GM21737 (cell line): ENCODE results near the gene PLPP6.

Experiments used
- ATAC-seq: cut with Tn5 transposase; IDR thresholded peaks from one replicate; pipeline ENCODE4 v1.9.1; 2021; ENCODE audit warnings: mild to moderate bottlenecking, moderate library complexity; ENCODE audit not compliant: unreplicated experiment

Gene PLPP6

DNA sequence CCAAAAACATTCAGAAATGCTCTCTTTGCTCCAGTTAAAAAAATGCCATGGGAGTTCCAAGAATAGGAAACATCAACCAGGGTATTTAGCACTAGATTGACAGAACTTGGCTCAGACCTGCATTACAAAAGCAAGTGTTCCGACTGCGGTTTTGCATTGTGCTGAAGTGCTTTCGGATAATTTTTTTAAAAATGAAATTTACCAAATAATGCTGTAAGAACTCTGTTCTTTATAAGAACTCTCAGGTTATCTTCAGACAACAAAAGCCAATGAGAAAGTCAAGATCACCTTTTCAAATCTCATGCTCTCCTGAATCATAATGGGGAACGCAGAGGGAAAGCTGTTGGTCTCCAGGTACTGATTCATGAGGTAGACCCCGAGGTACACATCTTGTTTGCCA is 483 bp upstream of the PLPP6 start:
- no peak for ATAC-seq

- ATAC-seq: no peak
Observed at GRCh38 chr9:4662989-4663792, 1.1 kb downstream of the PLPP6 start.

- no peak for ATAC-seq
Observed at GRCh38 chr9:4663956-4664355, 1.9 kb downstream of the PLPP6 start.

DNA sequence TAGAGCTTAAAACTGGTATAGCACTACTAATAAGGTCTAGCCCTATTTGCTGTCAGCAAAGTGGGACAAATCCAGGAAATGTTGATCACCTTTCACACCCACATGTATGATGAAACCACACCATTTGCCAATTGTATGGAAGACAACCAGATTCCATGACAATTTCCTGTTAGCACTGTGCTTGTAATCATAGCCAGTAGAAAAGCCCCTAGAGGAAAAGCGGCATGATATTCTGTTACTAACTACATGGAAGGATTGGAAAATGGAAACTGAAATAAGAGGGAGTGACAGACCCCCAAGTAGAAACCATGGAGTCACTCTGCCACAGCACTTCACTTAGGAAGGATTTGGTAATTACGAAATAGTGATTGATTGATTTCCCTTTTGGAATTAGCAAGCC is 3.3 kb downstream of the PLPP6 start:
- no peak for ATAC-seq

DNA sequence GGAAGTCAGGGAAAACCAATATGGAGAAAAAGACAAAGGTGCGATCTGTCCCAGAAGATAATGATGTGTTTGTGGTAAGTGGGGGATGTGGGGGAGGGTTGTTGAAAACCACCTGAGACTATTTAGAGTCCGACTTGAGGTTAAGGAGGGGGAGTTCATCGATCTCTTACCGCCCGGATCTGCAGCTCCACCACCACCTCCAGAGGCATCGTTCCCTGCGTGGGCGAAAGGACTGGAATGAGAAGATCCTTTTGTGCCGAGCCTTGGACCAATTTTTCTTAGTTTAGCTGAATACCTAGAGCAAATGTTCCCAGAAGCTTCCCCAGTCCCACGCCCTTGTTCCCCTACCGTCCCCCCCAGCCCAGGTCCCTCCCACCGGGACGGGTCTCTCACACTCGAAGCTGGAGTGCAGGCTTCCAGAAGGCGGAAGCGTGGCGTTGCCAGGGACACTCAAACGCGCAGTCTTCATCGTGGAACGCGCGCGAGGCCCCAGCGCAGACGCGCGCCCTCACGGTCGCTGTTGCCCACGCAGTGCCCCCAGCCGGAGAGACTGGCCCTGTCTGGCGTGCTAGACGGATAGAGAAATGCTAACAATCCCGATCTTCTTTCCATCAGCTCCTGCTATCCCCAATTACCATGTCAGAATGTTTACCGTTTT is 4.1 kb downstream of the PLPP6 start, which contains the start of gene SPATA6L:
Gene SPATA6L (minus strand): TSS at position 439 of the 658 bp plus-strand sequence. CDS start 230 bp downstream, at position 209.
- ATAC-seq: no peak

DNA sequence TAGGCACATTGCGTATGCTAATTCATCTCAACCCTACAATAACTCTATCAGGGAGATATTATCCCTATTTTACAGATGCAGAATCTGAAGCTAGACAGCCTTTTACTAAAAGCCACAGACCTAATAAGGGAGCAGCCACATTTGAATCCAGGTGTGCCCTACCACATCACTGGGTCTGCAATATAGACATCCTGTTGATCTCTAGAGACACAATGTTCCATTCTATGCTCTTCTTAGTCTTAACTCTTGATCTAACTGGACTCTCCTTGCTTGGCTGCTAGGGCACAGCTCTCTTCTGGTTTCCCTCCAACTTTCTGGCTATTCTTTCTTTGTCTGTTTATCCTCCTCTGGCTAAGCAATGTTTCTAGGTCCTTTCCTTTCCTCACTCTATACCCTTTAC is 5.6 kb downstream of the PLPP6 start:
- ATAC-seq: no peak

DNA sequence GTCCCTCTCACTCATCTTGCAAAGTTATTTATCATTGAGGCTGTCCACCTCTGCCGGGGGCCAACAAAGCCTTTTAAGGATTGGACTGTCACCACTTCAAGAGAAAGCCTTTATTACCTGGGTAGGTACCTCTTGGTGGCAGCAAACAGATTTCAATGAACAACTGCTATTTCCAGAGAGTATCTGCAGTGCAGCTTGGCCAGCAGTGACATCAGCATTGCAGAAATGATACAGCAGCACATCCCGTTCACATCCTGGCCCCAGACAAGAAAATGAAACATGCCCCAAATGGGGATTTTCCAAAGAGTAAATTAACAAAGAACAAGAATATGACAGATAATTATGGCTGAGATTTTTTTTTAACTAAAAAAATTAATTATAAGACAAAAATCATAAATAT is 6.5 kb downstream of the PLPP6 start:
- no peak for ATAC-seq

- no peak for ATAC-seq
Observed at GRCh38 chr9:4669890-4670289, 7.8 kb downstream of the PLPP6 start.

DNA sequence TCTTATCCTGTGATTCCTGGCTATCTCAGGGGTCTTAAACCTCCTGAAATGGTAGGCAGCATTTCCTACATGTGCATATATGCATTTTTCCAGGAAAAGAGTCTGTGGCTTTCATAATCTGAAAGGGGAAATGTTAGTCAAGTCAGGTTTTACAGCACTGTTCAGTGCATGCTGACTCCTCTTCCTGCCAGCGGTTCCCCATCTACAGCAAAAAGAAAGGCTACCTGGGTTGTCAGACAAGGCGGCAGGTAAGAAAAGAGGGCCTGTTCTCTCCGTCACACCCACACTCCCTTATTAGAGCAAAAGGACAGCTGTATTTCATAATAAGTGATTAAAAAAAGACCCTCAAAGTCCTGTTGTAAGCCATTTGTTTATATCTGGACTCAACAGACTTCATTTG is 8.5 kb downstream of the PLPP6 start:
- ATAC-seq: no peak

- ATAC-seq: no peak
Observed at GRCh38 chr9:4671737-4672136, 9.6 kb downstream of the PLPP6 start.

- no peak for ATAC-seq
Observed at GRCh38 chr9:4674783-4675182, 12.7 kb downstream of the PLPP6 start.

DNA sequence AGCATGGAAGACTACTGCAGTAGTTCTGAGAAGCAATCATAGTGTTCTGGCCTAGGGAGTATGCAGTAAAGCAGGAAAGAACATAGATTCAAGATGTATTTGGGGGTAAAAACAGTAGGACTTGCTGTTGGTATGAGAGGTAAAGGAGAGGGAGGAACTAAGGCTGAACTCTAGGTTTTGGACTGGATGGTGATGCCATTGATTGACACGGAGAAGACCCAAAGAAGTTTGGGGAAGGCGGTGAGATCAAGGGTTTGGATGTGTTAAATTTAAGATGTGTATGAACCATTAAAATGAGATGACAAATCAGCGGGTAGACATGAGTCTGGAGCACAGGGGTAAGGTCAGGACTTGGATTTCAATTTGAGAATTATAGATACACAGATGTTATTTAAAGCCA is 15.3 kb downstream of the PLPP6 start:
- no peak for ATAC-seq

GRCh38 chr9:4678679-4679267 is 16.7 kb downstream of the PLPP6 start:
- peak; percentile 10 for ATAC-seq

- ATAC-seq: peak; percentile 96
Observed at GRCh38 chr9:4679268-4680172, 17.4 kb downstream of the PLPP6 start, which contains the start of gene CDC37L1. CDC37L1 (plus strand) TSS chr9:4679569; CDS start chr9:4679768, 199 bp downstream.

- peak; percentile 2 for ATAC-seq
Observed at GRCh38 chr9:4680173-4680525, 18.1 kb downstream of the PLPP6 start.

GRCh38 chr9:4680750-4681149 is 18.7 kb downstream of the PLPP6 start:
- no peak for ATAC-seq

DNA sequence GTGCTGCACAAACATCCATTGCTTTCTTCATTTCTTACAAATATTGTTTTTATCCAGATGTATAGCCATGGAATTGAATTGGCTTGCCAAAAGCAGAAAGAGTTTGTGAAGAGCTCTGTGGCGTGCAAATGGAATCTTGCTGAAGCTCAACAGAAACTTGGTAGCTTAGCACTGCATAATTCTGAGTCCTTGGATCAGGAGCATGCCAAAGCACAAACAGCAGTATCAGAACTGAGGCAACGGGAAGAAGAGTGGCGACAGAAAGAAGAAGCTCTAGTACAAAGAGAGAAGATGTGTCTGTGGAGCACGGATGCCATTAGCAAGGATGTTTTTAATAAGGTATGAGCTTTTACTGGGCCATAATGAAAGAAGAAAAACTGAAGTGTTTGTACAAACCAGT is 22.7 kb downstream of the PLPP6 start:
- no peak for ATAC-seq

DNA sequence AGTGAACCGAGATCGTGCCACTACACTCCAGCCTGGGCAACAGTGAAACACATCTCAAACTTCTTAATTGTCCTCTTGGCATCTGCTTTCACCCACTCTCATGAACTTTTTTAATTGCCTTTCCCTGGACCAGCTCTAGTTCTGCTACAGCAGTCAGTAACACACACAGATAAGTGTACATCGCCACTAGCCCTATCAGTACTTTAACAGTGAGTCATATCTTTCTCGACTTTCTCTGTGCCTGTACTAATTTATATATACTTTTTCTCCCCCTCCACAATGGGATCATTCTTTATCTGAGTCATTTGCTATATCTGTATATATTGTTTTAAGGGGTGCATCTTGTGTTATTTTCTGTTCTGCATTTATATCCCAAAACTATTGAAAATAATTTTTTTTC is 24.0 kb downstream of the PLPP6 start:
- no peak for ATAC-seq

DNA sequence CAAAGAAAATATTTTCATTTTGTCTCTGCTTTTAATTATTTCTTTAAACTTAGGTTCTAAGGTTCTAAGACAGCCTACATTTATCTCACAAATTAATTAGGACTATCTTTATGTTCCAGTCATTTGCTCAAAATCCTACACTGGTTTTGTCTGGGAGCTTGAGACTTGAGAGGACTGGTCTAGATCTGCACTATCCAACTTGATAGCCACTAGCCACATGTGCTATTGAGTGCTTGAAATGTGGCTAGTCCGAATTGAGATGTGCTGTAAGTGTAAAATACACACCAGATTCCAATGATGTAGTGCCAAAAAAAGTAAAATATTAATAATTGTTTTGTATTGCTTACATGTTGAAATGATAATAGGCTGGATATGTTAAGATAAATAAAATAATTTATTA is 24.5 kb downstream of the PLPP6 start:
- ATAC-seq: no peak

- ATAC-seq: no peak
Observed at GRCh38 chr9:4689021-4689420, 26.9 kb downstream of the PLPP6 start.

- peak; percentile 65 for ATAC-seq
Observed at GRCh38 chr9:4689687-4690104, 27.6 kb downstream of the PLPP6 start.
